HUES48 (cell line): ENCODE results near the gene PTCHD1.

Experiments
- H3K27ac ChIP-seq: one replicate; pipeline ENCODE4 v1.7.0; 2013; ENCODE audit warnings: low read depth, low read length, inconsistent platforms
- H3K27me3 ChIP-seq: 2 replicates; pipeline ENCODE4 v1.6.1; 2013; ENCODE audit warnings: mild to moderate bottlenecking, low read length; ENCODE audit not compliant: control insufficient read depth, insufficient read depth
- H3K36me3 ChIP-seq: 2 replicates; pipeline ENCODE4 v1.6.1; 2013; ENCODE audit warnings: low read length; ENCODE audit not compliant: control insufficient read depth, insufficient read depth
- H3K4me1 ChIP-seq: 2 replicates; pipeline ENCODE4 v1.6.1; 2013; ENCODE audit warnings: mild to moderate bottlenecking, low read length; ENCODE audit not compliant: control insufficient read depth, insufficient read depth
- H3K4me3 ChIP-seq: 2 replicates; pipeline ENCODE4 v1.5.1; 2013; ENCODE audit warnings: mild to moderate bottlenecking, low read depth, low read length
- H3K9ac ChIP-seq: 2 replicates; pipeline ENCODE4 v1.6.1; 2013; ENCODE audit warnings: mild to moderate bottlenecking, low read depth, low read length, moderate library complexity
- H3K9me3 ChIP-seq: 2 replicates; pipeline ENCODE4 v1.6.1; 2013; ENCODE audit warnings: low read length; ENCODE audit not compliant: control insufficient read depth, insufficient read depth

The PTCHD1 gene

GRCh38 chrX:23382572-23382971 is 47.9 kb downstream of the PTCHD1 start:
- Histone ChIP-seq H3K4me3 (no peak overlapping the region), H3K9me3 (no peaks in the 10 kb centered on the region), H3K27ac (no peak overlapping the region), H3K4me1 (peaks cover 38% of the 10 kb centered on the region), H3K27me3 (no peaks in the 10 kb centered on the region), H3K9ac (no peak overlapping the region), H3K36me3 (peaks cover 5% of the 10 kb centered on the region; the same call in 1 of the 2 replicates)

DNA sequence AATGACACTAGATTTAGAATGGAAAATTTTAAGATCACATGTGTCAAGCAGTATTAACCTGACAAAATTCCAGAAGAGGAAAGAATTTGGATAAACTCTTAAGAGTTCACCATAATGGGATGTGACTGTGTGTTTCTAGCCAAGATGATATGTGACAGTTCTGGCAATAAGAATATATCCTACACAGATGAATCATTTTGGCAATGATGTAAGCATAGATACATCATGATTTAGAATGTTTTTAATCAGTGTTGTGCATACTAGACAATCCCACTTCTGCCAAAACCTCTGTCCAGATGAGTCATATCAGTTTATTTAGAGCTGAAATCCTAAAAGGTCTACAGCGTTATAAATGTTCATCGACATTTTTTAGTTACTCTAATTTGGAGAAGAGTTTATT is 48.8 kb downstream of the PTCHD1 start:
- H3K4me1 ChIP-seq = peaks cover 44% of the 10 kb centered on the region
- H3K27ac ChIP-seq = no peak overlapping the region
- peaks cover 5% of the 10 kb centered on the region; the same call in 1 of the 2 replicates for H3K36me3 ChIP-seq
- H3K4me3 ChIP-seq = no peak overlapping the region
- no peak overlapping the region for H3K9ac ChIP-seq
- no peaks in the 10 kb centered on the region for H3K27me3 ChIP-seq
- no peaks in the 10 kb centered on the region for H3K9me3 ChIP-seq

GRCh38 chrX:23385242-23385641 is 50.6 kb downstream of the PTCHD1 start:
- Histone ChIP-seq H3K4me1 (peaks cover 47% of the 10 kb centered on the region), H3K9ac (no peak overlapping the region), H3K36me3 (no peaks in the 10 kb centered on the region), H3K27me3 (no peaks in the 10 kb centered on the region), H3K4me3 (no peak overlapping the region), H3K27ac (no peak overlapping the region), H3K9me3 (no peaks in the 10 kb centered on the region)

GRCh38 chrX:23386260-23386659 is 51.6 kb downstream of the PTCHD1 start:
- Histone ChIP-seq H3K4me3 (no peak overlapping the region), H3K36me3 (no peaks in the 10 kb centered on the region), H3K27me3 (no peaks in the 10 kb centered on the region), H3K4me1 (peaks cover 37% of the 10 kb centered on the region), H3K9me3 (no peaks in the 10 kb centered on the region), H3K27ac (no peak overlapping the region), H3K9ac (no peak overlapping the region)

GRCh38 chrX:23386726-23387125 is 52.1 kb downstream of the PTCHD1 start:
- no peaks in the 10 kb centered on the region for H3K27me3 ChIP-seq
- no peak overlapping the region for H3K4me3 ChIP-seq
- peaks cover 32% of the 10 kb centered on the region for H3K4me1 ChIP-seq
- H3K27ac ChIP-seq = no peak overlapping the region
- no peak overlapping the region for H3K9ac ChIP-seq
- no peaks in the 10 kb centered on the region for H3K9me3 ChIP-seq
- H3K36me3 ChIP-seq = no peaks in the 10 kb centered on the region

DNA sequence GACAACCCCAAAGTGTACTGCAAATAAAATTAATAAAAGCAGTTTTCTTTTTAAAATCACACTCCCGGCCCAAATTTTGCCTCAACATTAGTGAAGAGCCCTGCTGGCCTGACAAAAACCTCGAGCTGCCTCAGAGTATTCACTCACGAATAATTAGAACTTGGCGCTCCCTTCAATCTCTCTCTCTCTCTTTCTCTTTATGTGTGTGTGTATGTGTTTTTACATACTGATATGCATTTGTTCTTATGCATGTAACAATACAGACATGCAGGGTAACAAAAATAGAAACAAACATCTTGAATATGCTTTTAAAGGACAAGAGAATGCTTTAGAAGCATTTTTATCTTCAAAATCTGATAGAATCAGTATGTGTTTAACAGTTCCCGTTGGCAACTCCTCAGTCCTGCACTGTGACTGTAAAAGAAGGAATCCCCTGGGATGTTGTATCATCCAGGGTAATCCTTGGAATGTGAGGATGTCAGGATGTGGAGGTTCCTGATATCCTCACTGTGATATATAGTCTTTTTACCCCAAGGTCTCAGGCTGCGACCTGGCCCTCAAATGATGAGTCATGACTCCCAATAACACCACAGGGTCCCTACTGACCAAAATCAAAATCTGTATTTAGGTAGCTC is 53.0 kb downstream of the PTCHD1 start:
- no peak overlapping the region for H3K9ac ChIP-seq
- no peaks in the 10 kb centered on the region for H3K9me3 ChIP-seq
- H3K4me1 ChIP-seq = peaks cover 24% of the 10 kb centered on the region
- no peaks in the 10 kb centered on the region for H3K27me3 ChIP-seq
- no peak overlapping the region for H3K4me3 ChIP-seq
- H3K27ac ChIP-seq = no peak overlapping the region
- no peaks in the 10 kb centered on the region for H3K36me3 ChIP-seq

DNA sequence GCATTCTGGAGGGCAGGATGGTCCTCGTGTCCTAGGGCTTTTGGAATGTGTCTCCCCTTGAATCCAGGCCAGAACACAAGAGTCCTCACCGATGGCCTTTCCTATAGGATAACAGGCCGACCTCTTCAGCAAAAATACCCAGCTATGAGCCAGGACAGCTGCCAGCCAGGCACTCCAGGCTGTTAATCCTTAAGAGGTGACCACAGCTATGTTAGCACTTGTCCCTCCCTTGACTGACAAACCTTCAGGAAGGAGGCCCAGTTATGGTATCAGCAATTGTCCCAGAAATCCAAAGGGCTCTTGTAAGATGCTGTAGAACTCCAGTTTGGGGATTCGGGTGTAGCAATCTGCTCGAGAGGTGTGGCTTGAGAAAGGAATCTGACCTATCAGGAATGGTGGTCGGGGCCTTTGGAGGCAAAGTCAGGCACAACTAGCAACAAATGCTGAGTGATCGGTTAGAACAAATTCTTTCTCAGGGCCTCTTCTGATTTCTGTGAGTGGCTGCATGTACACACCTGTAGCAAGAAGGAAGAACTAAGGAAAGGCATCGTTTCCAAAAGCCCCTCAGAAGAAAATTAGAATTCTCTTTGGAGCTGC is 54.6 kb downstream of the PTCHD1 start:
- no peak overlapping the region for H3K27ac ChIP-seq
- H3K9me3 ChIP-seq = no peaks in the 10 kb centered on the region
- H3K36me3 ChIP-seq = no peaks in the 10 kb centered on the region
- H3K4me1 ChIP-seq = peaks cover 23% of the 10 kb centered on the region
- H3K9ac ChIP-seq = no peak overlapping the region
- H3K27me3 ChIP-seq = no peaks in the 10 kb centered on the region; the same call in 1 of the 2 replicates
- H3K4me3 ChIP-seq = no peak overlapping the region

DNA sequence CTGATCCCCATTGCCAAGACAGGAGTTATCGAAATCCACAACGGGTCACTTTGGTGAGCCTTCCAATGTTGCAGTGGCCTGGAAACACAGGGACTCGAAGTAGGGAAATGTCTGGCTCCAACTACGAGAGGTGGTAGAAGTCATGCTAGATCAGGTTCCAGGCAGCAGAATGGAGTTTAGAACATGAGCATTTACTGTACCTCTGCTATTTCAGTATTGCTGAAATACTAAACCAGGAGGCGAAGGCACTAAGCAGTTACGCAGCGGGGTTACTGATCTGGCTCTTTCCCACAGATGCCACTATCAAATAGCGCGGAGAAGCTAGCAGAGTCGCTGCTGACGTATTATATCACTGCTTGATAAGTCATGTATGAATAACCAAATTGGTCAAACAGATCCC is 56.3 kb downstream of the PTCHD1 start:
- Histone ChIP-seq H3K36me3 (no peaks in the 10 kb centered on the region), H3K27ac (no peak overlapping the region), H3K27me3 (no peaks in the 10 kb centered on the region; the same call in 1 of the 2 replicates), H3K4me3 (no peak overlapping the region), H3K4me1 (peaks cover 20% of the 10 kb centered on the region), H3K9ac (no peak overlapping the region), H3K9me3 (no peaks in the 10 kb centered on the region)

GRCh38 chrX:23392195-23392594 is 57.5 kb downstream of the PTCHD1 start:
- H3K27ac ChIP-seq = no peak overlapping the region
- no peaks in the 10 kb centered on the region; the same call in 1 of the 2 replicates for H3K27me3 ChIP-seq
- no peaks in the 10 kb centered on the region for H3K9me3 ChIP-seq

DNA sequence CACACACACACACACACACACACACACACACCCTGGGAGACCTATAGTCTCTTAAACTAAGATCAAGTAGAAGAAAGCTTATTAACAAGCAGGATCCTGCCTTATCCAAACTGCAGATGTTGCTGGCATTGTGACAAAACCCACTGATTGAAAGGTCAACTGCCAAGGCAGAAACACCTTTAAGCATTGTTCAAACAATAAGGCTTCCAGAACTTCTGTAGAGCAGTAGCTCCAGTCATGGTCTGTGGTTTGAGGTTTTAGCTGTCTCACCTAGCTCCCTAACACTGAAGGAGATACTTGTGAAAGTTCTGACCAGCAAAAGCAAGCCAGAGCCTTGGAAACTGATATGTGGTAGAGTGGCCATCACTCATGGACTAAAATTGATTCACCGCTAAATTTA is 59.8 kb downstream of the PTCHD1 start:
- H3K4me3 ChIP-seq = no peak overlapping the region
- H3K27me3 ChIP-seq = no peaks in the 10 kb centered on the region; the same call in 1 of the 2 replicates

More at GRCh38 chrX:23392195-23392594, 57.5 kb downstream of the PTCHD1 start:
- H3K9ac ChIP-seq = no peak overlapping the region
- peaks cover 18% of the 10 kb centered on the region for H3K4me1 ChIP-seq
- no peak overlapping the region for H3K4me3 ChIP-seq
- H3K36me3 ChIP-seq = no peaks in the 10 kb centered on the region

DNA sequence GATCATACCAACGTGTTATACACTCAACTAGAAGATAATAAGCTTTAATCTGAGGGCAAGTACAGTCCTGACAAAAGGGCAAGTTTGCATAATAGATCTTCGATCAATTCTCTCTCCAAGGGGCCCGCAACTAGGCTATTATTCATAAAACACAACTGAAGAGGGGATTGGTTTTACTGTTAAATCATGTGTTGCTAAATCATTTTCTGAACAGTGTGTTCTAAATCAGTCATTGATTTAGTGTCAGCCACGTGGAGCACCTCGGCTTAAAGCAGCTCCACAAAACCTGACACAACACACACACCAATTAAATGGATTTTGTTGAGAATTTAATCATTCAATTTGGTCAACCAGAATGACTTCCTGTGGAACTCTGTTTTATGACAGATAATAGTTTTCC is 61.6 kb downstream of the PTCHD1 start:
- H3K36me3 ChIP-seq = no peaks in the 10 kb centered on the region
- peaks cover 5% of the 10 kb centered on the region; the same call in 1 of the 2 replicates for H3K4me1 ChIP-seq
- H3K9me3 ChIP-seq = no peaks in the 10 kb centered on the region
- H3K27ac ChIP-seq = no peak overlapping the region
- no peak overlapping the region for H3K4me3 ChIP-seq
- H3K9ac ChIP-seq = no peak overlapping the region
- H3K27me3 ChIP-seq = no peaks in the 10 kb centered on the region; the same call in 1 of the 2 replicates

More for the DNA sequence above, 59.8 kb downstream of the PTCHD1 start:
- Histone ChIP-seq H3K27ac (no peak overlapping the region), H3K4me1 (peaks cover 10% of the 10 kb centered on the region), H3K36me3 (no peaks in the 10 kb centered on the region), H3K9me3 (no peaks in the 10 kb centered on the region), H3K9ac (no peak overlapping the region)
